CD8-positive, alpha-beta memory T cell (primary cell): ENCODE measurements around the gene DGKB. TPM values are rescaled to one million over a fixed set of nuclear protein-coding genes. Genes with fewer than 3 reads are reported as not detected.

Experiments
- CTCF ChIA-PET: fragments of 350-600 bp; sonication (Branson Sonifier 250); formaldehyde crosslinking; loops from one replicate; lab custom pipeline; 2021; ENCODE audit warnings: antibody characterized with exemption; lab: Charles Lee
- POLR2A ChIA-PET: fragments of 350-600 bp; sonication (Branson Sonifier 250); formaldehyde crosslinking; loops from one replicate; lab custom pipeline; 2021; ENCODE audit warnings: antibody characterized with exemption; lab: Charles Lee
- DNase-seq, 5 donors: peaks; one replicate each; pipeline versions ENCODE4 v3.0.0 to v3.0.0-alpha.2; 2020 to 2022; ENCODE audit warnings: mixed read lengths in 1 of 5
- H3K27ac ChIP-seq: one replicate; pipeline ENCODE4 v1.7.0; 2013; ENCODE audit warnings: low read depth, mild to moderate bottlenecking, low read length, moderate library complexity
- H3K27me3 ChIP-seq: 2 replicates; pipeline ENCODE4 v1.7.0; 2013; ENCODE audit warnings: low read length, mild to moderate bottlenecking; ENCODE audit not compliant: insufficient read depth, poor library complexity, severe bottlenecking
- H3K36me3 ChIP-seq: 2 replicates; pipeline ENCODE4 v1.7.0; 2013; ENCODE audit warnings: mild to moderate bottlenecking, low read length, moderate library complexity; ENCODE audit not compliant: insufficient read depth
- H3K4me1 ChIP-seq: 2 replicates; pipeline ENCODE4 v1.7.0; 2013; ENCODE audit warnings: mild to moderate bottlenecking, low read length, moderate library complexity; ENCODE audit not compliant: insufficient read depth
- H3K4me3 ChIP-seq: 2 replicates; pipeline ENCODE4 v1.7.0; 2013; ENCODE audit warnings: mild to moderate bottlenecking, low read length
- H3K9me3 ChIP-seq: 2 replicates; pipeline ENCODE4 v1.7.0; 2013; ENCODE audit warnings: mild to moderate bottlenecking, low read length
- H3K27ac Mint-ChIP-seq, 8 donors: one replicate each; pipeline ENCODE4 v1.8.0; 2020 to 2021; ENCODE audit warnings: mixed read lengths in 8 of 8, mild to moderate bottlenecking in 6 of 8, inconsistent platforms in 3 of 8, moderate library complexity in 3 of 8
- H3K27me3 Mint-ChIP-seq, 2 donors: one replicate each; pipeline ENCODE4 v1.8.0; 2020 to 2021; ENCODE audit warnings: mixed read lengths in 2 of 2, mild to moderate bottlenecking in 1 of 2, moderate library complexity in 1 of 2
- H3K36me3 Mint-ChIP-seq, 3 donors: one replicate each; pipeline ENCODE4 v1.8.0; 2020 to 2021; ENCODE audit warnings: mixed read lengths in 3 of 3, inconsistent platforms in 1 of 3, mild to moderate bottlenecking in 1 of 3
- H3K4me1 Mint-ChIP-seq, 3 donors: one replicate each; pipeline ENCODE4 v1.8.0; 2020 to 2021; ENCODE audit warnings: mixed read lengths in 3 of 3, inconsistent platforms in 1 of 3, mild to moderate bottlenecking in 1 of 3
- H3K4me3 Mint-ChIP-seq, 7 donors: one replicate each; pipeline ENCODE4 v1.8.0; 2020 to 2021; ENCODE audit warnings: mixed read lengths in 7 of 7, mild to moderate bottlenecking in 6 of 7, moderate library complexity in 4 of 7, inconsistent platforms in 2 of 7
- H3K9me3 Mint-ChIP-seq, 5 donors: one replicate each; pipeline ENCODE4 v1.8.0; 2020 to 2022; ENCODE audit warnings: mixed read lengths in 5 of 5, mild to moderate bottlenecking in 3 of 5, moderate library complexity in 2 of 5, inconsistent platforms in 1 of 5
- polyA plus RNA-seq: library from polyadenylated mRNA; unstranded; fragments of 300-500 nt; fragmentation: Illumina TruSeq; gene quantifications from one replicate; pipeline ENCODE4 v1.2.3, GENCODE V29; 2021
- total RNA-seq, 2 experiments: library from RNA; stranded (reverse); gene quantifications; one replicate each; pipeline ENCODE4 v1.2.3, GENCODE V29; 2021

Gene DGKB
- total and polyA plus RNA-seq, 3 experiments from 2014 or later, result not detected

GRCh38 chr7:14888962-14889361 lies 13.6 kb downstream of the DGKB start:
- Mint-ChIP-seq H3K9me3 (peaks cover 0 to 6% (median 0%) of the 10 kb centered on the region in 5 donors), H3K4me3 (no peak overlapping the region), H3K4me1 (no peaks in the 10 kb centered on the region), H3K27ac (no peak overlapping the region), H3K27me3 (no peaks in the 10 kb centered on the region), H3K36me3 (no peaks in the 10 kb centered on the region)
- Histone ChIP-seq H3K36me3 (no peaks in the 10 kb centered on the region), H3K9me3 (no peaks in the 10 kb centered on the region), H3K4me3 (no peak overlapping the region), H3K27me3 (no peaks in the 10 kb centered on the region), H3K27ac (no peak overlapping the region), H3K4me1 (no peaks in the 10 kb centered on the region)
- POLR2A ChIA-PET, result no interaction called here
- no peak for DNase-seq
- CTCF ChIA-PET, result no interaction called here

DNA sequence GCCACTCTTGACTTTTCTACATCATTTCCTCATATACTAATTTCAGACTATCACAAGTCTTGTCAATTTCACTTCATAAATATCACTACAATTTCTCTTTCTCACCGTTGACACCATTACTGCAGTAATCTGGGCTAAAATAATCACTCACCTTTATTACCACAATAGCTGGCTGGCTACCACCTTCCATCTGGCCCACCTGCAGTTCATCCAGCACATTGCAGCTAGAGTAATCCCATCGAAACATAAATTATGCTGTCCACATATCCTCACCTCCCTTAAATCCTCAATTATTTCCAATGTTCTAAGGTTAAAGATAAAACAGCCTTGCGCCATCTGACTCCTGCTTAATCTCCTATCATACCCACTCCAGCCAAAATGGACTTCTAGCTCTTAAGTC lies 16.0 kb downstream of the DGKB start:
- no peak overlapping the region for H3K27ac ChIP-seq
- H3K36me3 Mint-ChIP-seq, result no peaks in the 10 kb centered on the region
- H3K36me3 ChIP-seq, result no peaks in the 10 kb centered on the region
- peaks cover 0 to 6% (median 0%) of the 10 kb centered on the region in 5 donors for H3K9me3 Mint-ChIP-seq
- no peak overlapping the region for H3K4me3 Mint-ChIP-seq
- no peaks in the 10 kb centered on the region for H3K27me3 ChIP-seq
- H3K9me3 ChIP-seq, result no peaks in the 10 kb centered on the region
- DNase-seq, result no peak
- H3K4me3 ChIP-seq, result no peak overlapping the region
- H3K27ac Mint-ChIP-seq, result no peak overlapping the region
- POLR2A ChIA-PET, result interaction anchor here (0.5 kb wide), 1 partner anchor 33 kb away, joined by 5 read pairs; no protein-coding TSS in a partner anchor
- H3K4me1 ChIP-seq, result no peaks in the 10 kb centered on the region
- no peaks in the 10 kb centered on the region for H3K4me1 Mint-ChIP-seq
- CTCF ChIA-PET, result no interaction called here
- no peaks in the 10 kb centered on the region for H3K27me3 Mint-ChIP-seq

GRCh38 chr7:14875941-14876587 lies 26.5 kb downstream of the DGKB start:
- Histone ChIP-seq H3K27ac (no peak overlapping the region), H3K4me1 (no peaks in the 10 kb centered on the region), H3K27me3 (no peaks in the 10 kb centered on the region), H3K4me3 (no peak overlapping the region), H3K36me3 (no peaks in the 10 kb centered on the region), H3K9me3 (no peaks in the 10 kb centered on the region)
- Mint-ChIP-seq H3K4me1 (no peaks in the 10 kb centered on the region), H3K36me3 (no peaks in the 10 kb centered on the region), H3K27ac (no peak overlapping the region), H3K9me3 (peaks cover 0 to 10% (median 2%) of the 10 kb centered on the region in 5 donors), H3K27me3 (no peaks in the 10 kb centered on the region), H3K4me3 (no peak overlapping the region)
- DNase-seq, result no peak
- ChIA-PET POLR2A (no interaction called here), CTCF (no interaction called here)

- no peaks in the 10 kb centered on the region for H3K36me3 Mint-ChIP-seq
- H3K4me1 Mint-ChIP-seq, result no peaks in the 10 kb centered on the region
- Histone ChIP-seq H3K4me3 (no peak overlapping the region), H3K36me3 (no peaks in the 10 kb centered on the region), H3K4me1 (no peaks in the 10 kb centered on the region), H3K27ac (no peak overlapping the region), H3K9me3 (no peaks in the 10 kb centered on the region), H3K27me3 (no peaks in the 10 kb centered on the region)
- no peak overlapping the region for H3K27ac Mint-ChIP-seq
- no peak for DNase-seq
- ChIA-PET POLR2A (no interaction called here), CTCF (no interaction called here)
- no peaks in the 10 kb centered on the region for H3K27me3 Mint-ChIP-seq
- peaks cover 0 to 10% (median 0%) of the 10 kb centered on the region in 5 donors for H3K9me3 Mint-ChIP-seq
- H3K4me3 Mint-ChIP-seq, result no peak overlapping the region
These were observed 30.7 kb downstream of the DGKB start for GRCh38 chr7:14871880-14872279.

DNA sequence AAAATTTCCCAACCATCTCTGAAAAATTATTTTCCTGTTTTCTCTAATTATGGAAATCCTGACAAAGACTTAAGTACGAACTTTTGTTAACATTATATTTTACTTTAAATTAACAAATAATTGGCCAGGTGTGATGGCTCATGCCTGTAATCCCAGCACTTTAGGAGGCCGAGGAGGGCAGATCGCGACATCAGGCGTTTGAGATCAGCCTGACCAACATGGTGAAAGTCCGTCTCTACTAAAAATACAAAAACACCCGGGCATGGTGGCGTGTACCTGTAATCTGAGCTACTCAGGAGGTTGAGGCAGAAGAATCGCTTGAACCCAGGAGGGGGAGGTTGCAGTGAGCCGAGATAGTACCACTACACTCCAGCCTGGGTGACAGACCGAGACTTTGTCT lies 32.2 kb downstream of the DGKB start:
- Mint-ChIP-seq H3K27ac (no peak overlapping the region), H3K27me3 (no peaks in the 10 kb centered on the region), H3K4me3 (no peak overlapping the region), H3K36me3 (no peaks in the 10 kb centered on the region), H3K9me3 (peaks cover 0 to 7% (median 0%) of the 10 kb centered on the region in 5 donors), H3K4me1 (no peaks in the 10 kb centered on the region)
- Histone ChIP-seq H3K4me3 (no peak overlapping the region), H3K9me3 (no peaks in the 10 kb centered on the region), H3K36me3 (no peaks in the 10 kb centered on the region), H3K27ac (no peak overlapping the region), H3K27me3 (no peaks in the 10 kb centered on the region), H3K4me1 (no peaks in the 10 kb centered on the region)
- DNase-seq, result no peak
- CTCF ChIA-PET, result no interaction called here
- POLR2A ChIA-PET, result no interaction called here

DNA sequence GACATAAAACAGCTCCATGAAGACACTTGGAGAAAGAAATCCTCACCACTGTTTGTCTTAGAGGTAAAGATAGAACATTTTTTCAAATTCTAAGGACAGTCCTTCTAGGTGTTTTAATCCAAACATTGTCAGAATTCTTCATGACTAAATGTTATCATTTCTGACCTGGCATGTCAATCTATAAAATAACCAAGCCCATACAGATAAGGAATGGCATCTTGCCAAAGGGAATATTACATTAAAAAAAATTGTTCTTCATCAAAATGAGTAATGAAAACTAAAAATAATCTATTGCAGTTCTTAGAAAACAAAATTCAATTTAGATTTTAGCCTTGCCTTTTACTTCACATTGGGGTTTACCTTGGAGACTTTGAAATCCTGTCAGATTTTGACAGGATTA lies 33.6 kb downstream of the DGKB start:
- Histone ChIP-seq H3K4me1 (no peaks in the 10 kb centered on the region), H3K4me3 (no peak overlapping the region), H3K36me3 (no peaks in the 10 kb centered on the region), H3K27ac (no peak overlapping the region), H3K27me3 (no peaks in the 10 kb centered on the region), H3K9me3 (no peaks in the 10 kb centered on the region)
- Mint-ChIP-seq H3K4me1 (no peaks in the 10 kb centered on the region), H3K36me3 (no peaks in the 10 kb centered on the region), H3K4me3 (no peak overlapping the region), H3K9me3 (peaks cover 0 to 8% (median 2%) of the 10 kb centered on the region in 5 donors), H3K27ac (no peak overlapping the region), H3K27me3 (no peaks in the 10 kb centered on the region)
- POLR2A ChIA-PET, result no interaction called here
- no peak for DNase-seq
- CTCF ChIA-PET, result no interaction called here

- Mint-ChIP-seq H3K4me1 (no peaks in the 10 kb centered on the region), H3K36me3 (no peaks in the 10 kb centered on the region), H3K27ac (no peak overlapping the region), H3K4me3 (no peak overlapping the region), H3K27me3 (no peaks in the 10 kb centered on the region), H3K9me3 (peaks cover 0 to 5% (median 0%) of the 10 kb centered on the region in 5 donors)
- H3K4me3 ChIP-seq, result no peak overlapping the region
- H3K36me3 ChIP-seq, result no peaks in the 10 kb centered on the region
- no peaks in the 10 kb centered on the region for H3K4me1 ChIP-seq
- DNase-seq, result no peak
- POLR2A ChIA-PET, result no interaction called here
- no peaks in the 10 kb centered on the region for H3K9me3 ChIP-seq
- no peak overlapping the region for H3K27ac ChIP-seq
- no peaks in the 10 kb centered on the region for H3K27me3 ChIP-seq
- CTCF ChIA-PET, result no interaction called here
These were observed 41.1 kb downstream of the DGKB start for GRCh38 chr7:14861456-14861855.

- Mint-ChIP-seq H3K27ac (no peak overlapping the region), H3K4me1 (no peaks in the 10 kb centered on the region), H3K27me3 (no peaks in the 10 kb centered on the region), H3K4me3 (no peak overlapping the region), H3K36me3 (no peaks in the 10 kb centered on the region), H3K9me3 (peaks cover 0 to under 1% (median 0%) of the 10 kb centered on the region in 5 donors)
- Histone ChIP-seq H3K27ac (no peak overlapping the region), H3K36me3 (no peaks in the 10 kb centered on the region), H3K4me3 (no peak overlapping the region), H3K4me1 (no peaks in the 10 kb centered on the region), H3K27me3 (no peaks in the 10 kb centered on the region), H3K9me3 (no peaks in the 10 kb centered on the region)
- POLR2A ChIA-PET, result no interaction called here
- CTCF ChIA-PET, result no interaction called here
- DNase-seq, result no peak
These were observed 43.3 kb downstream of the DGKB start for GRCh38 chr7:14859267-14859666.
